Tibial artery (tissue), 4 donors: ENCODE data around the gene EMC8.

Experiments used
- DNase-seq, 2 donors: peaks; one replicate each; pipeline ENCODE4 v3.0.0-alpha.2; 2019
- H3K27ac ChIP-seq, 2 donors: fragments of 200-600 bp; sonication (generic) in 1 of 2; 1 replicate in 1 of 2; 2 replicates in 1 of 2; pipeline ENCODE4 v1.5.1; 2018 to 2019; ENCODE audit warnings: mild to moderate bottlenecking in 1 of 2
- H3K27me3 ChIP-seq, 2 donors: fragments of 200-600 bp; sonication (generic) in 1 of 2; one replicate each; pipeline versions ENCODE4 v1.5.1 to v1.6.0; 2016 to 2019
- H3K36me3 ChIP-seq, 3 donors: fragments of 200-600 bp; sonication (generic) in 2 of 3; one replicate each; pipeline ENCODE4 v1.5.1; 2016 to 2019; ENCODE audit warnings: mild to moderate bottlenecking in 2 of 3
- H3K4me1 ChIP-seq, 4 donors: fragments of 200-600 bp; sonication (generic) in 2 of 4; 1 replicate in 3 of 4; 2 replicates in 1 of 4; pipeline ENCODE4 v1.5.1; 2016 to 2019
- H3K4me3 ChIP-seq, 2 donors: fragments of 200-600 bp; sonication (generic) in 1 of 2; 1 replicate in 1 of 2; 2 replicates in 1 of 2; pipeline ENCODE4 v1.5.1; 2018 to 2019; ENCODE audit warnings: mild to moderate bottlenecking in 2 of 2
- H3K9me3 ChIP-seq, 3 donors: fragments of 200-600 bp; sonication (generic) in 1 of 3; one replicate each; pipeline ENCODE4 v1.5.1; 2016 to 2019
- CTCF ChIP-seq, 2 experiments: fragments of 200-600 bp in 1 of 2; fragments of 450-650 bp in 1 of 2; IDR thresholded peaks; one replicate each; pipeline ENCODE4 v1.5.1; 2017 to 2019; ENCODE audit warnings: antibody characterized with exemption in 2 of 2, mild to moderate bottlenecking in 1 of 2, moderate library complexity in 1 of 2
- intact Hi-C: fragments of 100-400 bp; cut with DNase I; formaldehyde crosslinking; loops from one replicate; pipeline ENCODE4 v1.15.0; 2023; ENCODE audit warnings: low total_unique reads

Gene EMC8

GRCh38 chr16:85845266-85845665, 45.9 kb upstream of the EMC8 start:
- Histone ChIP-seq H3K9me3 (no peaks in the 10 kb centered on the region), H3K4me3 (no peak overlapping the region), H3K27me3 (peaks cover 0 to 38% of the 10 kb centered on the region in 2 donors), H3K27ac (no peak overlapping the region), H3K36me3 (no peaks in the 10 kb centered on the region), H3K4me1 (no peaks in the 10 kb centered on the region)
- no peak for DNase-seq
- intact Hi-C loops = no loop called here
- TF ChIP-seq CTCF (IDR thresholded peaks at IDR 0.05) = no peak

GRCh38 chr16:85844786-85845185, 45.4 kb upstream of the EMC8 start:
- H3K27me3 ChIP-seq = peaks cover 0 to 40% of the 10 kb centered on the region in 2 donors
- no peak overlapping the region for H3K27ac ChIP-seq
- TF ChIP-seq CTCF (IDR thresholded peaks at IDR 0.05) = no peak
- intact Hi-C loops = no loop called here
- H3K4me3 ChIP-seq = no peak overlapping the region
- no peaks in the 10 kb centered on the region for H3K36me3 ChIP-seq
- no peak for DNase-seq
- H3K9me3 ChIP-seq = no peaks in the 10 kb centered on the region
- no peaks in the 10 kb centered on the region for H3K4me1 ChIP-seq

GRCh38 chr16:85844169-85844481, 44.8 kb upstream of the EMC8 start:
- no peak for DNase-seq
- H3K27me3 ChIP-seq = peaks cover 0 to 46% of the 10 kb centered on the region in 2 donors
- TF ChIP-seq CTCF (IDR thresholded peaks at IDR 0.05) = no peak
- H3K9me3 ChIP-seq = no peaks in the 10 kb centered on the region
- intact Hi-C loops = no loop called here
- no peaks in the 10 kb centered on the region for H3K36me3 ChIP-seq
- no peak overlapping the region for H3K27ac ChIP-seq
- H3K4me3 ChIP-seq = no peak overlapping the region
- H3K4me1 ChIP-seq = no peaks in the 10 kb centered on the region

GRCh38 chr16:85843471-85844168, 44.3 kb upstream of the EMC8 start:
- no peaks in the 10 kb centered on the region for H3K36me3 ChIP-seq
- no peaks in the 10 kb centered on the region for H3K9me3 ChIP-seq
- peaks cover 0 to 51% of the 10 kb centered on the region in 2 donors for H3K27me3 ChIP-seq
- H3K4me1 ChIP-seq = no peaks in the 10 kb centered on the region
- intact Hi-C loops = no loop called here
- H3K27ac ChIP-seq = no peak overlapping the region
- no peak overlapping the region for H3K4me3 ChIP-seq
- no peak for DNase-seq
- no peak for TF ChIP-seq CTCF (IDR thresholded peaks at IDR 0.05)

- no peak for TF ChIP-seq CTCF (IDR thresholded peaks at IDR 0.05)
- no peak overlapping the region for H3K4me3 ChIP-seq
These were observed 43.5 kb upstream of the EMC8 start for GRCh38 chr16:85842848-85843247.

GRCh38 chr16:85842435-85842834, 43.1 kb upstream of the EMC8 start:
- intact Hi-C loops = no loop called here
- no peak for DNase-seq

More at GRCh38 chr16:85842848-85843247, 43.5 kb upstream of the EMC8 start:
- H3K36me3 ChIP-seq = no peaks in the 10 kb centered on the region
- DNase-seq = no peak
- no peak overlapping the region for H3K27ac ChIP-seq
- no peaks in the 10 kb centered on the region for H3K9me3 ChIP-seq
- intact Hi-C loops = no loop called here
- H3K27me3 ChIP-seq = peaks cover 0 to 51% of the 10 kb centered on the region in 2 donors
- H3K4me1 ChIP-seq = no peaks in the 10 kb centered on the region

More at GRCh38 chr16:85842435-85842834, 43.1 kb upstream of the EMC8 start:
- H3K36me3 ChIP-seq = no peaks in the 10 kb centered on the region
- no peaks in the 10 kb centered on the region for H3K4me1 ChIP-seq
- no peak overlapping the region for H3K4me3 ChIP-seq
- H3K27me3 ChIP-seq = peaks cover 0 to 55% of the 10 kb centered on the region in 2 donors
- no peaks in the 10 kb centered on the region for H3K9me3 ChIP-seq
- H3K27ac ChIP-seq = no peak overlapping the region
- no peak for TF ChIP-seq CTCF (IDR thresholded peaks at IDR 0.05)
